Activated CD4-positive, alpha-beta T cell treated with anti-CD3 and anti-CD28 coated beads for 36 hours (primary cell): Measurements from ENCODE around the gene DYRK2. TPM values are rescaled to one million over a fixed set of nuclear protein-coding genes. Genes with fewer than 3 reads are reported as not detected.
"Not testable (repeated sequence)": the region's sequence is repeated elsewhere in the genome, so short reads cannot be mapped to it uniquely, and the experiment has no call there.

Experiments used
- ATAC-seq: fragments of 200-7000 bp; cut with Tn5 transposase; one replicate; pipeline ENCODE4 v1.10.0; 2021; ENCODE audit warnings: mild to moderate bottlenecking, moderate library complexity
- CTCF ChIA-PET: fragments of 350-600 bp; sonication (Branson Sonifier 250); formaldehyde crosslinking; loops from one replicate; lab custom pipeline; 2021; ENCODE audit warnings: antibody characterized with exemption; lab: Charles Lee
- POLR2A ChIA-PET: fragments of 350-600 bp; sonication (Branson Sonifier 250); formaldehyde crosslinking; loops from one replicate; lab custom pipeline; 2021; ENCODE audit warnings: antibody characterized with exemption, inconsistent platforms; lab: Charles Lee
- DNase-seq: peaks from one replicate; pipeline ENCODE4 v3.0.0-alpha.2; 2020
- H3K27ac Mint-ChIP-seq: one replicate; pipeline ENCODE4 v1.8.0; 2021; ENCODE audit warnings: mixed read lengths
- H3K27me3 Mint-ChIP-seq: one replicate; pipeline ENCODE4 v1.8.0; 2021; ENCODE audit warnings: mixed read lengths
- H3K36me3 Mint-ChIP-seq: one replicate; pipeline ENCODE4 v1.8.0; 2021; ENCODE audit warnings: low read depth, mixed read lengths
- H3K4me1 Mint-ChIP-seq: one replicate; pipeline ENCODE4 v1.8.0; 2021; ENCODE audit warnings: mixed read lengths
- H3K4me3 Mint-ChIP-seq: one replicate; pipeline ENCODE4 v1.8.0; 2021; ENCODE audit warnings: mild to moderate bottlenecking, moderate library complexity, mixed read lengths
- H3K9me3 Mint-ChIP-seq: one replicate; pipeline ENCODE4 v1.8.0; 2021; ENCODE audit warnings: low read depth, mixed read lengths
- intact Hi-C, 2 experiments: fragments of 100-400 bp; cut with DNase I in 1 of 2; cut with micrococcal nuclease in 1 of 2; formaldehyde crosslinking; loops; one replicate each; pipeline versions ENCODE4 v1.14.2 to v1.15.1; 2022 to 2024; cut with DNase I, micrococcal nuclease
- total RNA-seq, 2 experiments: library from RNA; stranded (reverse); gene quantifications; one replicate each; pipeline ENCODE4 v1.2.3, GENCODE V29; 2021

Gene DYRK2
- total RNA-seq, 2 experiments from 2014 or later = 19.2 to 21.5 TPM

DNA sequence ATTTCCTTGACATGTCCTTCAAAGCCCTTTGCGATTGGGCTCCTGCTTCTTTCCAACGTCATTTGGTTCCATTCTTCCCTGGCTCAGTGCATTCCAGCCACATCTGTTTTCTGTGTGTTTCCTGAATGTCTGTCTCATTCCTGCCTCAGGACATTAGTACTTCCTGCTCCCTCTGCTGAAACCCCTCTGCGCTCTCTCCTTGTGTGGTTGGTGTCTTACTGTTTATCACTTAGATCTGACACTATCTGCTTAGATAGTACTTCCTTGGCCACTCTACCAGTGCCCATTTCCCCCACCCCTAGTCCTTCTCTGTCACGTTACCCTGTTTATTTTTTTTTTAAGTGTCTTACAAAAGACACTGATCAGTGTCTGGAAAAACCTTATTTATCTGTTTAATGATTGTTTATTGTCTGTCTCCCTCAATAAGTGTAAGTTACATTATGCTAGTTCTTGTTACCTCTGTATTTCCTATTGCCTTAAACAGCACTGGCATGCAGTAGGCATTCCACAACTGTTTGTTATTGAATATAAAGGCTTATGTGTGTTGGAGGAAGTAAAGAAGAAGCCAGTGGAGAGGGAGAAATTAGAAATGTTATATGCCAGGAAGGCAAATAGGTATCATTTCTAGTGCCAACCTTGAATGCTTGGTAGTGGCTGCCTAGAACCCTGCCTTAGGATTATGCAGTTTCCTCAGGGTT lies 21.5 kb downstream of the DYRK2 start:
- H3K27me3 Mint-ChIP-seq = no peaks in the 10 kb centered on the region
- peaks cover 23% of the 10 kb centered on the region for H3K9me3 Mint-ChIP-seq
- intact Hi-C loops = no loop called here
- H3K36me3 Mint-ChIP-seq = peaks cover 32% of the 10 kb centered on the region
- DNase-seq = no peak
- ChIA-PET POLR2A (no interaction called here), CTCF (no interaction called here)
- H3K4me3 Mint-ChIP-seq = no peak overlapping the region
- H3K4me1 Mint-ChIP-seq = peaks cover 34% of the 10 kb centered on the region
- no peak for ATAC-seq
- H3K27ac Mint-ChIP-seq = no peak overlapping the region

- Mint-ChIP-seq H3K27ac (no peak overlapping the region), H3K9me3 (peaks cover 25% of the 10 kb centered on the region), H3K27me3 (no peaks in the 10 kb centered on the region), H3K4me3 (no peak overlapping the region), H3K36me3 (peaks cover 34% of the 10 kb centered on the region), H3K4me1 (peaks cover 31% of the 10 kb centered on the region)
- ChIA-PET CTCF (interaction anchor here (0.5 to 0.8 kb wide), 3 partner anchors 9 to 47 kb away, joined by 3 read pairs; no protein-coding TSS in a partner anchor), POLR2A (no interaction called here)
- intact Hi-C loops = no loop called here
- ATAC-seq (no peak), DNase-seq (no peak)
Measured at GRCh38 chr12:67671419-67671818, 22.9 kb downstream of the DYRK2 start.

- intact Hi-C loops = no loop called here
- Mint-ChIP-seq H3K27me3 (no peaks in the 10 kb centered on the region), H3K36me3 (peaks cover 34% of the 10 kb centered on the region), H3K27ac (no peak overlapping the region), H3K9me3 (peaks cover 25% of the 10 kb centered on the region), H3K4me3 (no peak overlapping the region), H3K4me1 (peaks cover 27% of the 10 kb centered on the region)
- CTCF ChIA-PET = interaction anchor here (0.5 kb wide), 1 partner anchor 47 kb away, joined by 3 read pairs; no protein-coding TSS in a partner anchor
- ATAC-seq (no peak), DNase-seq (no peak)
- POLR2A ChIA-PET = no interaction called here
Measured at GRCh38 chr12:67671892-67672291, 23.3 kb downstream of the DYRK2 start.

- DNase-seq, H3K27ac Mint-ChIP-seq, H3K4me3 Mint-ChIP-seq, POLR2A ChIA-PET, intact Hi-C loops, H3K27me3 Mint-ChIP-seq, ATAC-seq, CTCF ChIA-PET: not testable (repeated sequence)
- Mint-ChIP-seq H3K9me3 (peaks cover 25% of the 10 kb centered on the region), H3K36me3 (peaks cover 33% of the 10 kb centered on the region), H3K4me1 (peaks cover 25% of the 10 kb centered on the region)
Measured at GRCh38 chr12:67672507-67672906, 24.0 kb downstream of the DYRK2 start.

- peaks cover 25% of the 10 kb centered on the region for H3K9me3 Mint-ChIP-seq
- H3K27me3 Mint-ChIP-seq, DNase-seq, CTCF ChIA-PET, intact Hi-C loops, H3K4me3 Mint-ChIP-seq, POLR2A ChIA-PET, H3K27ac Mint-ChIP-seq, ATAC-seq: not testable (repeated sequence)
- H3K36me3 Mint-ChIP-seq = peaks cover 31% of the 10 kb centered on the region
- H3K4me1 Mint-ChIP-seq = peaks cover 29% of the 10 kb centered on the region
Measured at GRCh38 chr12:67673509-67673908, 25.0 kb downstream of the DYRK2 start.

DNA sequence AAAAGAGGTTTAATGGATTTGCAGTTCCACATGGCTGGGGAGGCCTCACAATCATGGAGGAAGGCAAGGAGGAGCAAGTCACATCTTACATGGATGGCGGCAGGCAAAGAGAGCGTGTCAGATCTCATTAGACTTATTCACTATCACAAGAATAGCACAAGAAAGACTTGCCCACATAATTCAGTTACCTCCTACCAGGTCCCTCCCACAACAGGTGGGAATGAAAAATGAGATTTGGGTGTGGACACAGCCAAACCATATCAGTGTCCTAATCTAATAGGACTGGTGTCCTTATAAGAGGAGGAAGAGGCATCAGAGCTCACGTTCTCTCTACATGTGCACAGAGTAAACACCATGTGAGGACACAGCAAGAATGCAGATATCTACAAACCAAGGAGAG lies 25.9 kb downstream of the DYRK2 start:
- no peak overlapping the region for H3K4me3 Mint-ChIP-seq
- no peak for DNase-seq
- peaks cover 32% of the 10 kb centered on the region for H3K4me1 Mint-ChIP-seq
- ChIA-PET CTCF (no interaction called here), POLR2A (no interaction called here)
- no peak overlapping the region for H3K27ac Mint-ChIP-seq
- ATAC-seq = no peak
- intact Hi-C loops = no loop called here
- no peaks in the 10 kb centered on the region for H3K27me3 Mint-ChIP-seq
- peaks cover 31% of the 10 kb centered on the region for H3K36me3 Mint-ChIP-seq
- H3K9me3 Mint-ChIP-seq = peaks cover 25% of the 10 kb centered on the region

- H3K4me3 Mint-ChIP-seq = no peak overlapping the region
- CTCF ChIA-PET = interaction anchor here (0.6 kb wide), 1 partner anchor 87 kb away, joined by 3 read pairs; no protein-coding TSS in a partner anchor
- H3K27ac Mint-ChIP-seq = no peak overlapping the region
Measured at GRCh38 chr12:67676624-67677023, 28.1 kb downstream of the DYRK2 start.

GRCh38 chr12:67677166-67677565 lies 28.6 kb downstream of the DYRK2 start:
- H3K4me3 Mint-ChIP-seq = no peak overlapping the region
- H3K27ac Mint-ChIP-seq = no peak overlapping the region
- ATAC-seq (no peak), DNase-seq (no peak)
- no peaks in the 10 kb centered on the region for H3K27me3 Mint-ChIP-seq
- ChIA-PET POLR2A (no interaction called here), CTCF (no interaction called here)
- H3K4me1 Mint-ChIP-seq = peaks cover 24% of the 10 kb centered on the region
- intact Hi-C loops = no loop called here
- peaks cover 28% of the 10 kb centered on the region for H3K36me3 Mint-ChIP-seq
- H3K9me3 Mint-ChIP-seq = peaks cover 22% of the 10 kb centered on the region

More at GRCh38 chr12:67676624-67677023, 28.1 kb downstream of the DYRK2 start:
- no peak for ATAC-seq
- H3K4me1 Mint-ChIP-seq = peaks cover 24% of the 10 kb centered on the region
- intact Hi-C loops = no loop called here
- no peaks in the 10 kb centered on the region for H3K27me3 Mint-ChIP-seq
- H3K36me3 Mint-ChIP-seq = peaks cover 31% of the 10 kb centered on the region
- POLR2A ChIA-PET = no interaction called here
- peaks cover 25% of the 10 kb centered on the region for H3K9me3 Mint-ChIP-seq
- no peak for DNase-seq

DNA sequence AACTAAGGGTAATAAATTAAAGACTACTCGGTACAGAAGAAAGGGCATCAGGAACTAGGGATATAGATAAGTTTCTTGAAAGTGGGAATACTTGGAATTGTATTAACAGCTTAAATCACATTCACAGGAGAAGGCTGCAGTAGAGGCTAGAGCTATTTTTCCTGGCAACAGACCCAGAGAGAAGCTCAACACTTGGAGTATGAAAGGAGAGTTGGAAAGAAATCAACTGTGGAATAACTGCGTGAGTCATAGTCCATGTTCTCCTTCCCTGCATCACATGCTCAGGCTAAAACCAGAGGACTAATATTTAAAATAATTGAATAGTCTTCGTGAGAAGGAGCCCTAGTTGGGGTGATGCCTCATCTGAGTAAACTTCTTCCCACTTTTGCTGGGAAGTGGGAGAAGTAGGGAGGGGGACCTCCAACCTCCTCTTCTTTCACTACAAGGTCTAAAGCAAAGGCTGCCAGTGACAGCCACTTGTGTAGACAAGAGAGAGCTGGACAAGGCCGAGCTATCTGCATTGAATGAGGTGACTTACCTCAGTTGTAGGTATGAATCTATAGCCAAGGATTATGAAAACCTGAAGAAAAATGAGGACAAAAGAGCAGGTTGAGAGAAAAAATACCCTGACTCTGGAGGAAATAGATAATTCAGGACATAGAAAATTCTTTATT lies 32.7 kb downstream of the DYRK2 start:
- CTCF ChIA-PET = interaction anchor here (0.5 to 1.2 kb wide), 3 partner anchors 10 to 1305 kb away, joined by 3 read pairs; no protein-coding TSS in a partner anchor
- intact Hi-C loops = no loop called here
- H3K9me3 Mint-ChIP-seq = no peaks in the 10 kb centered on the region

DNA sequence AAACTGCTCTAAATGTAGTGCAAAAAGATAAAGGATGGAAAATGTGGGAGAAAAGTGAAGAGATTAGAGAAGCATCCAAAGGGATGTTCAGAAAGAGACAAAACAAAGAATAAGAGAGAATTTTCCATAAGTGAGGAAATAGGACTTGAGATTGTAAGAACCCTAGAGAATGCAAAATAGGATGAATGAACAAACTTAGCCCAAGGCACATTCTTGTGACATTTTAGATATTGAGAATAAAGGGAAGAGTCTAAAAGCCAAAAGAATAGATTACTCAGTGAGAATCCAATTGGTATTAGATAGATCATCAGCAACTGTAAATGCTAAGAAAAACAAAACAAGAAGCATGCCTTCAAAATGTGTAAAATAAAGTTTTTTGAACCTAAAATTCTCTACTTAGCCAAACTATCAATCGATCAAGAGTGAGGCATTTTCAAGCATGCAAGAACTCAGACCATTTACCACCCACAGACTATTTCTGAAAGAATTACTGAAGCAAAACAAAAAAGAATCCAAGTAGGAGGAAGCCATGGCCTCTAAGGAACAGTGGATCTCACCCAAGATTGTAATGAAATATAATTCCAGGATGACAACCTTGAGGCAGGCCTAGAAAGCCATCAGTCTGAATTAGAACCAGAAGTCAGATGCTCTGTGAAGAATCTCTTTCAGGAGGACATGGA lies 33.5 kb downstream of the DYRK2 start:
- H3K4me1 Mint-ChIP-seq = peaks cover 16% of the 10 kb centered on the region
- ChIA-PET CTCF (no interaction called here), POLR2A (no interaction called here)
- H3K27ac Mint-ChIP-seq = no peak overlapping the region
- DNase-seq (no peak), ATAC-seq (no peak)
- H3K36me3 Mint-ChIP-seq = no peaks in the 10 kb centered on the region
- H3K4me3 Mint-ChIP-seq = no peak overlapping the region
- H3K9me3 Mint-ChIP-seq = no peaks in the 10 kb centered on the region
- intact Hi-C loops = no loop called here
- no peaks in the 10 kb centered on the region for H3K27me3 Mint-ChIP-seq

More for the DNA sequence above, 32.7 kb downstream of the DYRK2 start:
- no peaks in the 10 kb centered on the region for H3K36me3 Mint-ChIP-seq
- H3K27ac Mint-ChIP-seq = no peak overlapping the region
- H3K4me1 Mint-ChIP-seq = peaks cover 18% of the 10 kb centered on the region
- DNase-seq = no peak
- POLR2A ChIA-PET = no interaction called here
- no peak for ATAC-seq
- no peaks in the 10 kb centered on the region for H3K27me3 Mint-ChIP-seq
- H3K4me3 Mint-ChIP-seq = no peak overlapping the region

DNA sequence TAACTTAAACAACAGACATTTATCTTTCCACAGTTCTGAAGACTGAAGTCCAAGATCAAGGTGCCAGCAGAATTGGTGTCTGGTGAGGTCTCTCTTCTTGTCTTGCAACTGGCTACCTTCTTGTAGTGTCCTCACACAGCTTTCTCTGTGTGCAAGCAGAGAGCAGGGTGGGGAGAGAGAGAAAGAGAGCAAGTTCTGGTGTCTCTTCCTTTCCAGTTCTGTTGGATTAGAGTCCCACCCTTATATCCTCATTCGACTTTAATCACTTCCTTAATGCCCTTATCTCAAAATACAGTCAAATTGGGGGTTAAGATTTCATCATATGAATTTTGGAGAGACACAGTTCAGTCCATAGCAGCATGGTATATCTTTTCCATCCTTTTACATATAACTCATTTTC lies 40.8 kb downstream of the DYRK2 start:
- CTCF ChIA-PET = no interaction called here
- DNase-seq (no peak), ATAC-seq (no peak)
- no peak overlapping the region for H3K4me3 Mint-ChIP-seq
- H3K27ac Mint-ChIP-seq = no peak overlapping the region
- no peaks in the 10 kb centered on the region for H3K4me1 Mint-ChIP-seq
- H3K36me3 Mint-ChIP-seq = peaks cover 4% of the 10 kb centered on the region
- POLR2A ChIA-PET = no interaction called here
- no peaks in the 10 kb centered on the region for H3K27me3 Mint-ChIP-seq
- H3K9me3 Mint-ChIP-seq = peaks cover 5% of the 10 kb centered on the region
- intact Hi-C loops = no loop called here
